SU-DHL-6 (cell line): Measurements from ENCODE around the gene SCGN.

Source experiments
- H2AFZ ChIP-seq: fragments of 200-600 bp; sonication (generic); 2 replicates; pipeline ENCODE4 v1.6.1; 2014; ENCODE audit warnings: low read depth, mild to moderate bottlenecking, moderate library complexity, mixed read lengths, antibody characterized with exemption, low read length; ENCODE audit not compliant: severe bottlenecking
- H3F3A ChIP-seq: fragments of 200-600 bp; shearing (Covaris generic); 2 replicates; pipeline ENCODE4 v1.6.0; 2016; ENCODE audit warnings: antibody characterized with exemption, mild to moderate bottlenecking; ENCODE audit not compliant: insufficient read depth
- H3K27ac ChIP-seq: fragments of 200-600 bp; sonication (generic); 2 replicates; pipeline ENCODE4 v1.5.1; 2016; ENCODE audit warnings: low read depth, mild to moderate bottlenecking, low read length, moderate library complexity, mixed read lengths
- H3K27me3 ChIP-seq: fragments of 200-600 bp; sonication (generic), shearing (Covaris generic); 2 replicates; pipeline ENCODE4 v1.6.0; 2014; ENCODE audit warnings: mild to moderate bottlenecking, low read length
- H3K36me3 ChIP-seq: fragments of 200-600 bp; sonication (generic); 2 replicates; pipeline ENCODE4 v1.6.1; 2014; ENCODE audit warnings: mild to moderate bottlenecking, low read length, mixed read lengths
- H3K4me2 ChIP-seq: fragments of 300-600, 200-600 bp; shearing (Covaris generic), sonication (generic); 2 replicates; pipeline ENCODE4 v1.6.0; 2014; ENCODE audit warnings: low read length, low read depth, mild to moderate bottlenecking; ENCODE audit not compliant: poor library complexity, severe bottlenecking
- H3K4me3 ChIP-seq: fragments of 200-600 bp; sonication (generic); 2 replicates; pipeline ENCODE4 v1.5.1; 2014; ENCODE audit warnings: antibody characterized with exemption, low read length, mild to moderate bottlenecking, mixed read lengths; ENCODE audit not compliant: insufficient read depth, poor library complexity, severe bottlenecking
- H3K79me2 ChIP-seq: fragments of 200-600 bp; sonication (generic); 2 replicates; pipeline ENCODE4 v1.6.1; 2014; ENCODE audit warnings: mild to moderate bottlenecking, low read length, moderate library complexity; ENCODE audit not compliant: insufficient read depth
- H3K9ac ChIP-seq: fragments of 200-600 bp; sonication (generic); 2 replicates; pipeline ENCODE4 v1.7.0; 2014; ENCODE audit warnings: mild to moderate bottlenecking, low read length
- H3K9me2 ChIP-seq: fragments of 200-600 bp; sonication (generic); replicated peaks from 2 replicates; pipeline ENCODE4 v1.6.1; 2014; ENCODE audit warnings: low read length; ENCODE audit not compliant: insufficient read depth
- H3K9me3 ChIP-seq: fragments of 200-600 bp; sonication (generic); 2 replicates; pipeline ENCODE4 v1.6.1; 2014; ENCODE audit warnings: low read length, mixed read lengths; ENCODE audit not compliant: insufficient read depth
- H4K20me1 ChIP-seq: fragments of 200-600 bp; sonication (generic); 2 replicates; pipeline ENCODE4 v1.6.1; 2014; ENCODE audit warnings: low read depth, mild to moderate bottlenecking, antibody characterized with exemption, low read length, moderate library complexity, mixed read lengths
- CTCF ChIP-seq: fragments of 200-600 bp; sonication (generic); IDR thresholded peaks from one replicate; pipeline ENCODE4 v1.5.1; 2017; ENCODE audit warnings: antibody characterized with exemption, mild to moderate bottlenecking, low read length, moderate library complexity; ENCODE audit not compliant: insufficient read depth, poor library complexity, severe bottlenecking
- EZH2phosphoT487 ChIP-seq: fragments of 200-600 bp; sonication (generic), shearing (Covaris generic); conservative IDR thresholded peaks from 2 replicates; pipeline ENCODE4 v1.6.1; 2018; ENCODE audit warnings: mild to moderate bottlenecking, antibody characterized with exemption, low read length, moderate library complexity, mixed read lengths

The SCGN gene

GRCh38 chr6:25730907-25731306 is 78.9 kb downstream of the SCGN start:
- Histone ChIP-seq H3K27me3 (no peaks in the 10 kb centered on the region), H3K36me3 (no peaks in the 10 kb centered on the region), H3K4me2 (no peak overlapping the region), H3K79me2 (no peaks in the 10 kb centered on the region), H3K9me3 (no peaks in the 10 kb centered on the region), H3K9ac (no peak overlapping the region), H3F3A (no peaks in the 10 kb centered on the region), H3K9me2 (no peaks in the 10 kb centered on the region), H4K20me1 (no peaks in the 10 kb centered on the region), H3K4me3 (no peak overlapping the region), H3K27ac (no peak overlapping the region), H2AFZ (no peak overlapping the region)
- TF ChIP-seq EZH2phosphoT487, result no peak
- no peak for TF ChIP-seq CTCF

- H3K27me3 ChIP-seq, result 0 out of 2 replicates have a peak, but pooled peaks cover 3% of the 10 kb centered on the region
- no peak overlapping the region for H3K4me3 ChIP-seq
- H3K9me3 ChIP-seq, result peaks cover 7% of the 10 kb centered on the region; the same call in 1 of the 2 replicates
- no peaks in the 10 kb centered on the region for H4K20me1 ChIP-seq
- no peak overlapping the region for H2AFZ ChIP-seq
- H3K36me3 ChIP-seq, result peaks cover 2% of the 10 kb centered on the region; the same call in 1 of the 2 replicates
- no peak overlapping the region for H3K4me2 ChIP-seq
- H3K79me2 ChIP-seq, result no peaks in the 10 kb centered on the region
- H3K9ac ChIP-seq, result no peak overlapping the region
- no peaks in the 10 kb centered on the region for H3K9me2 ChIP-seq
- no peaks in the 10 kb centered on the region for H3F3A ChIP-seq
- TF ChIP-seq CTCF (no peak), EZH2phosphoT487 (no peak)
- H3K27ac ChIP-seq, result no peak overlapping the region
These were observed 79.7 kb downstream of the SCGN start for GRCh38 chr6:25731721-25732120.

- no peak overlapping the region for H3K9ac ChIP-seq
- no peak overlapping the region for H2AFZ ChIP-seq
- H3K27ac ChIP-seq, result no peak overlapping the region
- no peaks in the 10 kb centered on the region for H3K79me2 ChIP-seq
- no peak overlapping the region for H3K4me3 ChIP-seq
- TF ChIP-seq CTCF (no peak), EZH2phosphoT487 (no peak)
- H3F3A ChIP-seq, result no peaks in the 10 kb centered on the region
- 0 out of 2 replicates have a peak, but pooled peaks cover 3% of the 10 kb centered on the region for H3K27me3 ChIP-seq
- H3K9me2 ChIP-seq, result no peaks in the 10 kb centered on the region
- H4K20me1 ChIP-seq, result no peaks in the 10 kb centered on the region
- peaks cover 11% of the 10 kb centered on the region for H3K36me3 ChIP-seq
- H3K9me3 ChIP-seq, result peaks cover 16% of the 10 kb centered on the region; the same call in 1 of the 2 replicates
- no peak overlapping the region for H3K4me2 ChIP-seq
These were observed 80.6 kb downstream of the SCGN start for GRCh38 chr6:25732468-25733198.
